ENCODE measurements around the gene OSBPL8. TPM values are rescaled to one million over a fixed set of nuclear protein-coding genes. Genes with fewer than 3 reads are reported as not detected.

OSBPL8 gene
- total RNA-seq, 2 donors from 2014 or later = 21.8 to 33.3 TPM

Other genes starting within 250 kb of the OSBPL8 start
- gene BBS10, start 211.4 kb downstream of the OSBPL8 start, total RNA-seq = 1 to 10 TPM; 2.0 to 3.4 TPM
- gene ZDHHC17, start 204.3 kb upstream of the OSBPL8 start, total RNA-seq = 10 to 100 TPM; 14.5 to 17.1 TPM